ENCODE data around the gene SOS2.

DNA sequence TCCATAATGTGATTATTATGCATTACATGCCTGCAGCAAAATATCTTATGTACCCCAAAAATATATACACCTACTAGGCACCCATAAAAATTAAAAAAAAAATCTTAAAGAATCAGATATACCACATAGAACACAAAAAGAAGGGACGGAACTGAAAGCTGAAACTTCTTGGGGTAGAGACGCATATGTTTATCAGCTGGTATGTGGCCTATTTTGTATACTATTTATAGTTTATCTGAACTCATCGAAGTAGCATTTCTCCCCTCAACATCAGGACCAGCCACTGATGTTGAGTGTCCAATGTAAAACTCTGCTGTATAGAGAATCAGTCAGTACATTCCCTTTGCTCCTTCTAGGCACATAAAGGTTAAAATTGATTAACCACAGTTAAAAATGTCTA, 22.9 kb upstream of the SOS2 start:
- TF ChIP-seq, protein P1, sequence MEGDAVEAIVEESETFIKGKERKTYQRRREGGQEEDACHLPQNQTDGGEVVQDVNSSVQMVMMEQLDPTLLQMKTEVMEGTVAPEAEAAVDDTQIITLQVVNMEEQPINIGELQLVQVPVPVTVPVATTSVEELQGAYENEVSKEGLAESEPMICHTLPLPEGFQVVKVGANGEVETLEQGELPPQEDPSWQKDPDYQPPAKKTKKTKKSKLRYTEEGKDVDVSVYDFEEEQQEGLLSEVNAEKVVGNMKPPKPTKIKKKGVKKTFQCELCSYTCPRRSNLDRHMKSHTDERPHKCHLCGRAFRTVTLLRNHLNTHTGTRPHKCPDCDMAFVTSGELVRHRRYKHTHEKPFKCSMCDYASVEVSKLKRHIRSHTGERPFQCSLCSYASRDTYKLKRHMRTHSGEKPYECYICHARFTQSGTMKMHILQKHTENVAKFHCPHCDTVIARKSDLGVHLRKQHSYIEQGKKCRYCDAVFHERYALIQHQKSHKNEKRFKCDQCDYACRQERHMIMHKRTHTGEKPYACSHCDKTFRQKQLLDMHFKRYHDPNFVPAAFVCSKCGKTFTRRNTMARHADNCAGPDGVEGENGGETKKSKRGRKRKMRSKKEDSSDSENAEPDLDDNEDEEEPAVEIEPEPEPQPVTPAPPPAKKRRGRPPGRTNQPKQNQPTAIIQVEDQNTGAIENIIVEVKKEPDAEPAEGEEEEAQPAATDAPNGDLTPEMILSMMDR (IDR thresholded peaks at IDR 0.05), result no peak
- no peak for TF ChIP-seq POLR2A (IDR thresholded peaks at IDR 0.05)

Measured in heart left ventricle (tissue), 13 donors.